Measurements from ENCODE around the gene IGSF21. TPM values are rescaled to one million over a fixed set of nuclear protein-coding genes. Genes with fewer than 3 reads are reported as not detected.

IGSF21 gene
- total and polyA plus RNA-seq, 2 donors (not counting 3 experiments of a cell fraction or from before 2014, with no cell fraction given): not detected

DNA sequence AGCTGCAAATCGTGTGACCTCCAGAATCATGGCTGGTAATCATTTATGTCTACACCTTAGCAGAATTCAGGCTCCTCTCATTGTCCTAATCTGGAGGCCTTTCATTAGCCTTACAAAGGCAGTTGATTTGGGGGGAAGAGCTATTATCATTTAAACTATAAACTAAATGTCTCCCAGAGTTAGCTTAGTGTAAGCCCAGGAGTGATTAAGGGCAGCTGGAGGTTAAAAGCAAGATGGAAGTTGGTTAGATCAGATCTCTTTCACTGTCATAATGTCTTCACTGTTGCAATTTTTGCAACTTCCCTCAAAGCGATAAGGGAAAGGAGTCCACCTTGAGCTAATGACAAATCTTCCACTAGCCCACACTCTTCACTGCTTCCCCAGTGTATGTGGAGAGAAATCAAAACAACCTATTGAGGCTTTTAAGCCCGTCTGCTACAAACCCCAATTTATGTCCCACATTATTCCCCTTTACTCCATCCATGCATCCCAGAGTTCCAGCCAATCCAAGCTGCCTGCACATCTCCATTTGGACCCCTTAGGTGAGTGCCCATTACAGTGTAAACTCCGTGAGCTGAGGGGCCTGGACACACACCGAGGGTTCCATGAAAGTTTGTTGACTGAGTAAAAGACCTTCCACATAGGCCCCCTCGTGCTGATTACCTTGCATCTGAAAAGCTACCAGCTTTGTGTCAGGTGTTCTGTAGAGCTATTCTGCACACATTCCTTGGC lies 311.7 kb downstream of the IGSF21 start:
- FAIRE-seq (no peak), DNase-seq (ENCODE audit: low read depth, low spot score) (no peak)
- H3K4me3 ChIP-seq (replicated peaks in 1 of 3; ENCODE audit: insufficient read depth in 1 of 3, low read depth in 1 of 3, low read length in 3 of 3): no peak overlapping the region
- H3K4me2 ChIP-seq (ENCODE audit: insufficient read depth, low read length): no peak overlapping the region
- no peak overlapping the region for H2AFZ ChIP-seq (ENCODE audit: low read depth, low read length)
- H3K9me1 ChIP-seq (replicated peaks; ENCODE audit: control insufficient read depth, extremely low read depth, insufficient read depth, low read length): no peaks in the 10 kb centered on the region
- peaks cover 3% of the 10 kb centered on the region for H3K9me3 ChIP-seq (replicated peaks; ENCODE audit: control insufficient read depth, insufficient read depth, low read length)
- H3K27ac ChIP-seq (ENCODE audit: insufficient read depth, low read depth, low read length): no peak overlapping the region
- ChIA-PET CTCF (no interaction called here), POLR2A (no interaction called here)
- H3K79me2 ChIP-seq (ENCODE audit: control insufficient read depth, insufficient read depth, low read length): no peaks in the 10 kb centered on the region
- dilution Hi-C loops (cut with MboI; ENCODE audit: extremely low pct_ligation_motif_present, low sequenced_read_pairs) (no loop called here), intact Hi-C loops (cut with micrococcal nuclease) (no loop called here)
- no peaks in the 10 kb centered on the region for H4K20me1 ChIP-seq (replicated peaks; ENCODE audit: control insufficient read depth, extremely low read depth, insufficient read depth, low read length)
- H3K36me3 ChIP-seq (ENCODE audit: control insufficient read depth in 2 of 2, extremely low read depth in 1 of 2, insufficient read depth in 2 of 2, low read length in 2 of 2): no peaks in the 10 kb centered on the region
- H3K4me1 ChIP-seq (ENCODE audit: control insufficient read depth, extremely low read depth, insufficient read depth, low read length): no peaks in the 10 kb centered on the region
- no TSS peak for BruUV-seq (replicated peaks)
- no peaks in the 10 kb centered on the region for H3K27me3 ChIP-seq (ENCODE audit: control insufficient read depth in 2 of 2, insufficient read depth in 2 of 2, low read length in 2 of 2)
- no peak overlapping the region for H3K9ac ChIP-seq (replicated peaks; ENCODE audit: extremely low read depth, insufficient read depth, low read length)
- no peak for TF ChIP-seq POLR2A (IDR thresholded peaks at IDR 0.05; ENCODE audit: low read depth, low read length)
- TF ChIP-seq, protein P1, sequence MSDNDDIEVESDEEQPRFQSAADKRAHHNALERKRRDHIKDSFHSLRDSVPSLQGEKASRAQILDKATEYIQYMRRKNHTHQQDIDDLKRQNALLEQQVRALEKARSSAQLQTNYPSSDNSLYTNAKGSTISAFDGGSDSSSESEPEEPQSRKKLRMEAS (IDR thresholded peaks at IDR 0.05; ENCODE audit: insufficient read depth, insufficient read length): no peak
- no peak for TF ChIP-seq JUN (IDR thresholded peaks at IDR 0.05; ENCODE audit: borderline replicate concordance, insufficient read depth, insufficient read length, low read depth)
- TF ChIP-seq, protein P2, sequence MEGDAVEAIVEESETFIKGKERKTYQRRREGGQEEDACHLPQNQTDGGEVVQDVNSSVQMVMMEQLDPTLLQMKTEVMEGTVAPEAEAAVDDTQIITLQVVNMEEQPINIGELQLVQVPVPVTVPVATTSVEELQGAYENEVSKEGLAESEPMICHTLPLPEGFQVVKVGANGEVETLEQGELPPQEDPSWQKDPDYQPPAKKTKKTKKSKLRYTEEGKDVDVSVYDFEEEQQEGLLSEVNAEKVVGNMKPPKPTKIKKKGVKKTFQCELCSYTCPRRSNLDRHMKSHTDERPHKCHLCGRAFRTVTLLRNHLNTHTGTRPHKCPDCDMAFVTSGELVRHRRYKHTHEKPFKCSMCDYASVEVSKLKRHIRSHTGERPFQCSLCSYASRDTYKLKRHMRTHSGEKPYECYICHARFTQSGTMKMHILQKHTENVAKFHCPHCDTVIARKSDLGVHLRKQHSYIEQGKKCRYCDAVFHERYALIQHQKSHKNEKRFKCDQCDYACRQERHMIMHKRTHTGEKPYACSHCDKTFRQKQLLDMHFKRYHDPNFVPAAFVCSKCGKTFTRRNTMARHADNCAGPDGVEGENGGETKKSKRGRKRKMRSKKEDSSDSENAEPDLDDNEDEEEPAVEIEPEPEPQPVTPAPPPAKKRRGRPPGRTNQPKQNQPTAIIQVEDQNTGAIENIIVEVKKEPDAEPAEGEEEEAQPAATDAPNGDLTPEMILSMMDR (IDR thresholded peaks at IDR 0.05; ENCODE audit: extremely low read depth in 1 of 2, insufficient read depth in 1 of 2, low read depth in 1 of 2, low read length in 2 of 2): no peak
- TF ChIP-seq GATA2 (IDR thresholded peaks at IDR 0.05; ENCODE audit: insufficient read depth, insufficient read length, low read depth, low read length): no peak
- TF ChIP-seq FOS (IDR thresholded peaks at IDR 0.05; ENCODE audit: borderline replicate concordance, insufficient read depth, low read length): no peak
- TF ChIP-seq MYC (IDR thresholded peaks at IDR 0.05; ENCODE audit: low read depth, low read length): no peak
- TF ChIP-seq POLR2AphosphoS5 (IDR thresholded peaks at IDR 0.05; ENCODE audit: insufficient read depth, low read depth, low read length): no peak
- TF ChIP-seq EZH2 (IDR thresholded peaks at IDR 0.05; ENCODE audit: borderline replicate concordance, low read depth, low read length, severe bottlenecking): no peak
